CD14-positive monocyte (primary cell): ENCODE measurements around the gene PIGL. TPM values are rescaled to one million over a fixed set of nuclear protein-coding genes. Genes with fewer than 3 reads are reported as not detected.
"Not testable (repeated sequence)": the region's sequence is repeated elsewhere in the genome, so short reads cannot be mapped to it uniquely, and the experiment has no call there.

Experiments used
- DNase-seq, 3 donors: peaks; one replicate each; pipeline ENCODE4 v3.0.0-alpha.2; 2011 to 2022
- H2AFZ ChIP-seq: 2 replicates; pipeline ENCODE4 v1.6.0; 2012; ENCODE audit warnings: mild to moderate bottlenecking, low read depth, low read length, inconsistent platforms; ENCODE audit not compliant: insufficient read depth, poor library complexity, severe bottlenecking
- H3K27ac ChIP-seq, 2 donors: 1 replicate in 1 of 2; 2 replicates in 1 of 2; pipeline ENCODE4 v1.5.1; 2012 to 2013; ENCODE audit warnings: low read length in 2 of 2, control low read depth in 1 of 2, inconsistent platforms in 1 of 2, low read depth in 1 of 2, mild to moderate bottlenecking in 1 of 2
- H3K27me3 ChIP-seq, 2 donors: one replicate each; pipeline versions ENCODE4 v1.6.0 to v1.6.1; 2011 to 2013; ENCODE audit warnings: low read length in 2 of 2; ENCODE audit not compliant: control insufficient read depth in 2 of 2, insufficient read depth in 2 of 2
- H3K36me3 ChIP-seq, 2 donors: replicated peaks in 1 of 2; 1 replicate in 1 of 2; 2 replicates in 1 of 2; pipeline versions ENCODE4 v1.5.1 to v1.6.1; 2012 to 2013; ENCODE audit warnings: low read length in 2 of 2, control low read depth in 1 of 2, inconsistent platforms in 1 of 2, mild to moderate bottlenecking in 1 of 2; ENCODE audit not compliant: insufficient read depth in 2 of 2, control insufficient read depth in 1 of 2
- H3K4me1 ChIP-seq, 2 donors: 1 replicate in 1 of 2; 2 replicates in 1 of 2; pipeline versions ENCODE4 v1.5.1 to v1.6.1; 2012 to 2013; ENCODE audit warnings: low read length in 2 of 2, control low read depth in 1 of 2, inconsistent platforms in 1 of 2, mild to moderate bottlenecking in 1 of 2, moderate library complexity in 1 of 2; ENCODE audit not compliant: insufficient read depth in 2 of 2, control insufficient read depth in 1 of 2
- H3K4me2 ChIP-seq: replicated peaks from 2 replicates; pipeline ENCODE3; 2012; ENCODE audit warnings: low read length, moderate library complexity, mild to moderate bottlenecking; ENCODE audit not compliant: poor library complexity, severe bottlenecking; ENCODE audit errors: extremely low read depth
- H3K4me3 ChIP-seq, 3 experiments: fragments of 200-600 bp in 1 of 3; sonication (generic) in 1 of 3; replicated peaks in 1 of 3; 1 replicate in 2 of 3; 2 replicates in 1 of 3; pipeline ENCODE4 v1.5.1; 2011 to 2013; ENCODE audit warnings: low read length in 3 of 3, mild to moderate bottlenecking in 3 of 3, control low read depth in 2 of 3, low read depth in 2 of 3, inconsistent platforms in 1 of 3, moderate library complexity in 1 of 3
- H3K79me2 ChIP-seq: 2 replicates; pipeline ENCODE4 v1.6.0; 2012; ENCODE audit warnings: mild to moderate bottlenecking, control low read depth, inconsistent platforms, low read length, moderate library complexity; ENCODE audit not compliant: insufficient read depth
- H3K9ac ChIP-seq: 2 replicates; pipeline ENCODE4 v1.6.0; 2017; ENCODE audit warnings: low read length, mild to moderate bottlenecking; ENCODE audit not compliant: insufficient read depth, poor library complexity, severe bottlenecking
- H3K9me3 ChIP-seq, 2 donors: replicated peaks in 1 of 2; 1 replicate in 1 of 2; 2 replicates in 1 of 2; pipeline versions ENCODE4 v1.5.1 to v1.6.1; 2012 to 2013; ENCODE audit warnings: low read length in 2 of 2, control low read depth in 1 of 2; ENCODE audit not compliant: control insufficient read depth in 1 of 2, insufficient read depth in 1 of 2
- H4K20me1 ChIP-seq: 2 replicates; pipeline ENCODE4 v1.6.0; 2012; ENCODE audit warnings: mild to moderate bottlenecking, low read length, control low read depth, moderate library complexity; ENCODE audit not compliant: insufficient read depth
- H3K27ac Mint-ChIP-seq, 7 donors: one replicate each; pipeline ENCODE4 v1.8.0; 2020; ENCODE audit warnings: mild to moderate bottlenecking in 7 of 7, mixed read lengths in 7 of 7, moderate library complexity in 6 of 7, inconsistent platforms in 2 of 7
- H3K27me3 Mint-ChIP-seq, 3 donors: one replicate each; pipeline ENCODE4 v1.8.0; 2021 to 2022; ENCODE audit warnings: low read depth in 3 of 3, mild to moderate bottlenecking in 3 of 3, mixed read lengths in 3 of 3, moderate library complexity in 3 of 3, inconsistent platforms in 1 of 3
- H3K36me3 Mint-ChIP-seq, 2 donors: one replicate each; pipeline ENCODE4 v1.8.0; 2020; ENCODE audit warnings: mixed read lengths in 2 of 2, inconsistent platforms in 1 of 2, mild to moderate bottlenecking in 1 of 2
- H3K4me1 Mint-ChIP-seq: one replicate; pipeline ENCODE4 v1.8.0; 2020; ENCODE audit warnings: mild to moderate bottlenecking, mixed read lengths
- H3K4me3 Mint-ChIP-seq, 2 donors: one replicate each; pipeline ENCODE4 v1.8.0; 2020; ENCODE audit warnings: mild to moderate bottlenecking in 2 of 2, mixed read lengths in 2 of 2, moderate library complexity in 1 of 2
- H3K9me3 Mint-ChIP-seq, 7 donors: one replicate each; pipeline ENCODE4 v1.8.0; 2020 to 2022; ENCODE audit warnings: mixed read lengths in 7 of 7, mild to moderate bottlenecking in 6 of 7, moderate library complexity in 6 of 7, inconsistent platforms in 2 of 7
- CTCF ChIP-seq: fragments of 200-600 bp; IDR thresholded peaks from one replicate; pipeline ENCODE4 v1.8.0; 2022; ENCODE audit warnings: antibody characterized with exemption, mild to moderate bottlenecking
- WGBS: methylation state at CpG from one replicate; pipeline ENCODE4 v1.1.5; 2013; ENCODE audit warnings: missing lambda C conversion rate; ENCODE audit not compliant: insufficient coverage; 5-methylcytosine and 5-hydroxymethylcytosine counted together
- intact Hi-C, 2 donors: fragments of 100-400 bp; cut with micrococcal nuclease; formaldehyde crosslinking; loops; one replicate each; pipeline versions ENCODE4 v1.15.0 to v1.15.1; 2023
- polyA plus RNA-seq, 3 donors: library from polyadenylated mRNA; depleted of rRNA in 1 of 3; unstranded in 2 of 3; stranded (reverse) in 1 of 3; fragments of 300-500 nt in 2 of 3; fragments of >200 nt in 1 of 3; fragmentation: Illumina TruSeq in 2 of 3; gene quantifications; 1 replicate in 2 of 3; 2 replicates in 1 of 3; pipeline ENCODE4 v1.2.3, GENCODE V29; 2012 to 2021

PIGL gene
- polyA plus RNA-seq, 3 donors, result 3.6 to 44.2 (median 4.0) TPM

- Mint-ChIP-seq H3K27ac (peak overlapping the region in 2 of 7 donors; percentile 27 to 37), H3K9me3 (peaks cover 0 to 2% (median 0%) of the 10 kb centered on the region in 7 donors), H3K4me3 (no peak overlapping the region), H3K4me1 (no peaks in the 10 kb centered on the region), H3K36me3 (peaks cover 67 to 80% of the 10 kb centered on the region in 2 donors), H3K27me3 (no peaks in the 10 kb centered on the region)
- 100% methylated on average over 2 of the region's 4 CpGs for WGBS
- Histone ChIP-seq H3K4me2 (no peak overlapping the region), H3K36me3 (peaks cover 63 to 74% of the 10 kb centered on the region in 2 donors), H3K9me3 (no peaks in the 10 kb centered on the region), H4K20me1 (peaks cover 79% of the 10 kb centered on the region), H3K79me2 (peaks cover 70% of the 10 kb centered on the region), H3K27ac (no peak overlapping the region), H3K9ac (no peak overlapping the region), H2AFZ (no peak overlapping the region), H3K4me1 (no peaks in the 10 kb centered on the region), H3K27me3 (no peaks in the 10 kb centered on the region), H3K4me3 (no peak overlapping the region)
- DNase-seq, result no peak
- intact Hi-C loops, result no loop called here
- TF ChIP-seq CTCF, result no peak
Measured at GRCh38 chr17:16190703-16191360, 26.2 kb upstream of the PIGL start.

- H3K9me3 ChIP-seq, result no peaks in the 10 kb centered on the region
- H3K27ac ChIP-seq, result no peak overlapping the region
- no peak overlapping the region for H2AFZ ChIP-seq
- H4K20me1 ChIP-seq, result peaks cover 75% of the 10 kb centered on the region
- peaks cover 68% of the 10 kb centered on the region for H3K79me2 ChIP-seq
- H3K4me1 Mint-ChIP-seq, result no peaks in the 10 kb centered on the region
- no peaks in the 10 kb centered on the region for H3K27me3 Mint-ChIP-seq
- intact Hi-C loops, result no loop called here
- no peak for DNase-seq
- no peaks in the 10 kb centered on the region for H3K27me3 ChIP-seq
- no peak overlapping the region for H3K9ac ChIP-seq
- H3K4me3 ChIP-seq, result no peak overlapping the region
- peaks cover 0 to 2% (median 0%) of the 10 kb centered on the region in 7 donors for H3K9me3 Mint-ChIP-seq
- 100% methylated on average over 2 of the region's 3 CpGs for WGBS
- peaks cover 59 to 72% of the 10 kb centered on the region in 2 donors for H3K36me3 Mint-ChIP-seq
- H3K4me3 Mint-ChIP-seq, result no peak overlapping the region
- H3K4me1 ChIP-seq, result no peaks in the 10 kb centered on the region
- no peak for TF ChIP-seq CTCF
- no peak overlapping the region for H3K4me2 ChIP-seq
- peak overlapping the region in 1 of 7 donors; percentile 27 for H3K27ac Mint-ChIP-seq
- peaks cover 55 to 67% of the 10 kb centered on the region in 2 donors for H3K36me3 ChIP-seq
Measured at GRCh38 chr17:16191604-16192003, 25.4 kb upstream of the PIGL start.

GRCh38 chr17:16194307-16194835 lies 22.6 kb upstream of the PIGL start:
- H3K27ac ChIP-seq, H3K4me1 ChIP-seq, H3K27me3 ChIP-seq, H3K4me3 Mint-ChIP-seq, H3K4me1 Mint-ChIP-seq, intact Hi-C loops, H3K4me3 ChIP-seq, H2AFZ ChIP-seq, H3K9ac ChIP-seq, H3K9me3 Mint-ChIP-seq, H3K27me3 Mint-ChIP-seq, H3K4me2 ChIP-seq, DNase-seq, H3K9me3 ChIP-seq: not testable (repeated sequence)
- peak overlapping the region in 1 of 7 donors; percentile 38 for H3K27ac Mint-ChIP-seq
- WGBS, result no CpG with 5 or more reads among the region's 2 CpGs
- H3K36me3 Mint-ChIP-seq, result peaks cover 55 to 67% of the 10 kb centered on the region in 2 donors
- H4K20me1 ChIP-seq, result peaks cover 74% of the 10 kb centered on the region
- H3K36me3 ChIP-seq, result peaks cover 50 to 59% of the 10 kb centered on the region in 2 donors
- peaks cover 71% of the 10 kb centered on the region for H3K79me2 ChIP-seq
